ENCODE data around the gene PAGR1.

Gene PAGR1

GRCh38 chr16:29842732-29843346 is 26.9 kb downstream of the PAGR1 start:
- TF ChIP-seq CTCF (IDR thresholded peaks at IDR 0.05; ENCODE audit: control insufficient read depth, insufficient read depth, low read depth, low read length, missing control alignments): peak; percentile 4
- no peak overlapping the region for H3K4me3 ChIP-seq (ENCODE audit: control insufficient read depth, low read depth, low read length)
- DNase-seq (ENCODE audit: low read depth): no peak

GRCh38 chr16:29843931-29844330 is 28.0 kb downstream of the PAGR1 start:
- no peak overlapping the region for H3K4me3 ChIP-seq (ENCODE audit: control insufficient read depth, low read depth, low read length)
- DNase-seq (ENCODE audit: low read depth): no peak
- TF ChIP-seq CTCF (IDR thresholded peaks at IDR 0.05; ENCODE audit: control insufficient read depth, insufficient read depth, low read depth, low read length, missing control alignments): no peak

GRCh38 chr16:29844575-29845331 is 28.8 kb downstream of the PAGR1 start:
- no peak for DNase-seq (ENCODE audit: low read depth)
- no peak for TF ChIP-seq CTCF (IDR thresholded peaks at IDR 0.05; ENCODE audit: control insufficient read depth, insufficient read depth, low read depth, low read length, missing control alignments)
- no peak overlapping the region for H3K4me3 ChIP-seq (ENCODE audit: control insufficient read depth, low read depth, low read length)

- no peak overlapping the region for H3K4me3 ChIP-seq (ENCODE audit: control insufficient read depth, low read depth, low read length)
- DNase-seq (ENCODE audit: low read depth): no peak
- TF ChIP-seq CTCF (IDR thresholded peaks at IDR 0.05; ENCODE audit: control insufficient read depth, insufficient read depth, low read depth, low read length, missing control alignments): no peak
Observed at GRCh38 chr16:29845656-29846055, 29.7 kb downstream of the PAGR1 start.

- no peak overlapping the region for H3K4me3 ChIP-seq (ENCODE audit: control insufficient read depth, low read depth, low read length)
- peak; percentile 95 for TF ChIP-seq CTCF (IDR thresholded peaks at IDR 0.05; ENCODE audit: control insufficient read depth, insufficient read depth, low read depth, low read length, missing control alignments)
- no peak for DNase-seq (ENCODE audit: low read depth)
Observed at GRCh38 chr16:29848420-29849297, 32.7 kb downstream of the PAGR1 start.

- no peak overlapping the region for H3K4me3 ChIP-seq (ENCODE audit: control insufficient read depth, low read depth, low read length)
- no peak for TF ChIP-seq CTCF (IDR thresholded peaks at IDR 0.05; ENCODE audit: control insufficient read depth, insufficient read depth, low read depth, low read length, missing control alignments)
- no peak for DNase-seq (ENCODE audit: low read depth)
Observed at GRCh38 chr16:29849505-29849904, 33.6 kb downstream of the PAGR1 start.
